ENCODE results near the gene RPP38. TPM values are rescaled to one million over a fixed set of nuclear protein-coding genes. Genes with fewer than 3 reads are reported as not detected.

Gene RPP38
- total and polyA plus RNA-seq, 2 of the 13 experiments (the other 11 are each of a cell fraction or from before 2014, with no cell fraction given), result 11.7 to 16.4 TPM

DNA sequence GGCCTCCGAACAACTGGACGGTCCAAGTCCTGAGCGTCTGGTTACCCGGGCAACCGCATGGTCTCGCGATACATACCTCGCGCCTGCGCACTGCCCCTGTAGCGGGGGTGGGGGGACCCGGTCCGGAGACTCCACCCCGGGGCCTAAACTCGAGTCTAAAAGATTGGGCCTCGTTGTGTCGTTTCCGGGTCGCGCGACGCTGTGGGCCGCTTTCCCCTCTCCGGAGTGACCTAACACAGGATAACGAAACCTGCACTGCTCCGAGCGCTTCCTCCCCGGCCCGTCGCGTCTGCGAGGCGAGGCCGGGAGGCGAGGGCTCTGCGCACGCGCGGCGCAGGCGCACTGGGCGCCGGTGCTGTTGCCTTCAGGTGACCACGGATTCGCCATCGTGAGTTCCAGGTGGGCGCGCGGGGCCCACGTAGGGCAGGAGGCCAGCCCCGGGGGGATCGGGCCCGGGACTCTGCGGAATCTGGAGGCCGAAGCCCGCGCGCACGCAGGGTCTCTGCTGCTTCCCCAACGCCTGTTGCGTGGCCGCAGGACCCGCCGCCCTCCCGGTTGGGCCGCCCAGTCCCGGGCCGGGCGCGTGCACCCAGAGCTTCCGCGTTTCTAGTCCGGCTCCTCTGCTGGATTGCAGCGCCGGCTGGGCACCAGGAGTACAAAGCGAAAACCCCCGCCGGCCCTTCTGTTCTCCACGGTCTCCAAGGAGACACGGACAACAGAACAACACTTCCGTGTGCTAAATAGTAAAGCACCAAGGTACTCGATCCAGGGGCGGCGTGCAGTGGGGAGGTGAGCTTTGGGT is at the start of gene RPP38 (continued):
- TF ChIP-seq ZNF619 (CRISPR knock-in tag; IDR thresholded peaks at IDR 0.05) (no peak), ZNF850 (CRISPR knock-in tag; conservative IDR thresholded peaks at IDR 0.05) (no peak), RBM39 (IDR thresholded peaks at IDR 0.05; ENCODE audit: low read depth, low read length, poor library complexity, severe bottlenecking) (peak; percentile 64), ZNF10 (CRISPR knock-in tag; IDR thresholded peaks at IDR 0.05; ENCODE audit: borderline replicate concordance, low read depth) (no peak), HOXA9 (CRISPR knock-in tag; IDR thresholded peaks at IDR 0.05; ENCODE audit: borderline replicate concordance) (peak; percentile 88), ZNF891 (CRISPR knock-in tag; IDR thresholded peaks at IDR 0.05) (peak; percentile 94), TARDBP (CRISPR knock-in tag; IDR thresholded peaks at IDR 0.05) (0 out of 2 replicates have a peak, but pooled peaks have one; percentile 41), IRF1 (CRISPR knock-in tag; IDR thresholded peaks at IDR 0.05; ENCODE audit: low read depth) (peak; percentile 19; the same call in 1 of the 2 replicates), ZNF496 (CRISPR knock-in tag; IDR thresholded peaks at IDR 0.05; ENCODE audit: insufficient replicate concordance) (no peak), TAF15 (IDR thresholded peaks at IDR 0.05; ENCODE audit: low read depth, low read length, poor library complexity, severe bottlenecking) (no peak), HNF4A (CRISPR knock-in tag; IDR thresholded peaks at IDR 0.05) (peak; percentile 3; the same call in 1 of the 2 replicates), RBFOX2 (IDR thresholded peaks at IDR 0.05; ENCODE audit: low read depth, low read length) (peak; percentile 99), NCOR1 (IDR thresholded peaks at IDR 0.05; ENCODE audit: borderline replicate concordance, low read length) (no peak), SETDB1 (CRISPR knock-in tag; IDR thresholded peaks at IDR 0.05; ENCODE audit: borderline replicate concordance) (no peak), FOXA3 (CRISPR knock-in tag; IDR thresholded peaks at IDR 0.05) (0 out of 2 replicates have a peak, but pooled peaks have one; percentile 5), KDM2A (CRISPR knock-in tag; IDR thresholded peaks at IDR 0.05; ENCODE audit: borderline replicate concordance, low read depth) (peak; percentile 95), STAT5B (CRISPR knock-in tag; IDR thresholded peaks at IDR 0.05) (peak; percentile 22), CENPBD1 (CRISPR knock-in tag; IDR thresholded peaks at IDR 0.05; ENCODE audit: borderline replicate concordance, low read depth) (no peak; the same call in 1 of the 2 replicates), ZNF607 (CRISPR knock-in tag; IDR thresholded peaks at IDR 0.05; ENCODE audit: borderline replicate concordance) (peak; percentile 93), NFRKB (IDR thresholded peaks at IDR 0.05) (no peak)
- TF ChIP-seq, protein P1, sequence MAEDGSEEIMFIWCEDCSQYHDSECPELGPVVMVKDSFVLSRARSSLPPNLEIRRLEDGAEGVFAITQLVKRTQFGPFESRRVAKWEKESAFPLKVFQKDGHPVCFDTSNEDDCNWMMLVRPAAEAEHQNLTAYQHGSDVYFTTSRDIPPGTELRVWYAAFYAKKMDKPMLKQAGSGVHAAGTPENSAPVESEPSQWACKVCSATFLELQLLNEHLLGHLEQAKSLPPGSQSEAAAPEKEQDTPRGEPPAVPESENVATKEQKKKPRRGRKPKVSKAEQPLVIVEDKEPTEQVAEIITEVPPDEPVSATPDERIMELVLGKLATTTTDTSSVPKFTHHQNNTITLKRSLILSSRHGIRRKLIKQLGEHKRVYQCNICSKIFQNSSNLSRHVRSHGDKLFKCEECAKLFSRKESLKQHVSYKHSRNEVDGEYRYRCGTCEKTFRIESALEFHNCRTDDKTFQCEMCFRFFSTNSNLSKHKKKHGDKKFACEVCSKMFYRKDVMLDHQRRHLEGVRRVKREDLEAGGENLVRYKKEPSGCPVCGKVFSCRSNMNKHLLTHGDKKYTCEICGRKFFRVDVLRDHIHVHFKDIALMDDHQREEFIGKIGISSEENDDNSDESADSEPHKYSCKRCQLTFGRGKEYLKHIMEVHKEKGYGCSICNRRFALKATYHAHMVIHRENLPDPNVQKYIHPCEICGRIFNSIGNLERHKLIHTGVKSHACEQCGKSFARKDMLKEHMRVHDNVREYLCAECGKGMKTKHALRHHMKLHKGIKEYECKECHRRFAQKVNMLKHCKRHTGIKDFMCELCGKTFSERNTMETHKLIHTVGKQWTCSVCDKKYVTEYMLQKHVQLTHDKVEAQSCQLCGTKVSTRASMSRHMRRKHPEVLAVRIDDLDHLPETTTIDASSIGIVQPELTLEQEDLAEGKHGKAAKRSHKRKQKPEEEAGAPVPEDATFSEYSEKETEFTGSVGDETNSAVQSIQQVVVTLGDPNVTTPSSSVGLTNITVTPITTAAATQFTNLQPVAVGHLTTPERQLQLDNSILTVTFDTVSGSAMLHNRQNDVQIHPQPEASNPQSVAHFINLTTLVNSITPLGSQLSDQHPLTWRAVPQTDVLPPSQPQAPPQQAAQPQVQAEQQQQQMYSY (CRISPR knock-in tag; IDR thresholded peaks at IDR 0.05), result peak; percentile 92
- TF ChIP-seq, protein P2, sequence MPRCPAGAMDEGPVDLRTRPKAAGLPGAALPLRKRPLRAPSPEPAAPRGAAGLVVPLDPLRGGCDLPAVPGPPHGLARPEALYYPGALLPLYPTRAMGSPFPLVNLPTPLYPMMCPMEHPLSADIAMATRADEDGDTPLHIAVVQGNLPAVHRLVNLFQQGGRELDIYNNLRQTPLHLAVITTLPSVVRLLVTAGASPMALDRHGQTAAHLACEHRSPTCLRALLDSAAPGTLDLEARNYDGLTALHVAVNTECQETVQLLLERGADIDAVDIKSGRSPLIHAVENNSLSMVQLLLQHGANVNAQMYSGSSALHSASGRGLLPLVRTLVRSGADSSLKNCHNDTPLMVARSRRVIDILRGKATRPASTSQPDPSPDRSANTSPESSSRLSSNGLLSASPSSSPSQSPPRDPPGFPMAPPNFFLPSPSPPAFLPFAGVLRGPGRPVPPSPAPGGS (CRISPR knock-in tag; IDR thresholded peaks at IDR 0.05), result peak; percentile 95
- TF ChIP-seq, protein P3, sequence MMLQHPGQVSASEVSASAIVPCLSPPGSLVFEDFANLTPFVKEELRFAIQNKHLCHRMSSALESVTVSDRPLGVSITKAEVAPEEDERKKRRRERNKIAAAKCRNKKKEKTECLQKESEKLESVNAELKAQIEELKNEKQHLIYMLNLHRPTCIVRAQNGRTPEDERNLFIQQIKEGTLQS (CRISPR knock-in tag; IDR thresholded peaks at IDR 0.05), result no peak
